GM23248 (cell line): ENCODE measurements around the gene TRIM3.

Source experiments
- EZH2 ChIP-seq: fragments of 200-600 bp; sonication (generic); IDR thresholded peaks from 2 replicates; pipeline ENCODE4 v1.6.1; 2018; ENCODE audit warnings: antibody characterized with exemption, mild to moderate bottlenecking; ENCODE audit not compliant: insufficient read depth, poor library complexity, severe bottlenecking
- EZH2phosphoT487 ChIP-seq: fragments of 200-600 bp; sonication (generic); IDR thresholded peaks from 2 replicates; pipeline ENCODE4 v1.6.1; 2018; ENCODE audit warnings: antibody characterized with exemption, moderate library complexity, mild to moderate bottlenecking, low read depth; ENCODE audit not compliant: insufficient read depth

DNA sequence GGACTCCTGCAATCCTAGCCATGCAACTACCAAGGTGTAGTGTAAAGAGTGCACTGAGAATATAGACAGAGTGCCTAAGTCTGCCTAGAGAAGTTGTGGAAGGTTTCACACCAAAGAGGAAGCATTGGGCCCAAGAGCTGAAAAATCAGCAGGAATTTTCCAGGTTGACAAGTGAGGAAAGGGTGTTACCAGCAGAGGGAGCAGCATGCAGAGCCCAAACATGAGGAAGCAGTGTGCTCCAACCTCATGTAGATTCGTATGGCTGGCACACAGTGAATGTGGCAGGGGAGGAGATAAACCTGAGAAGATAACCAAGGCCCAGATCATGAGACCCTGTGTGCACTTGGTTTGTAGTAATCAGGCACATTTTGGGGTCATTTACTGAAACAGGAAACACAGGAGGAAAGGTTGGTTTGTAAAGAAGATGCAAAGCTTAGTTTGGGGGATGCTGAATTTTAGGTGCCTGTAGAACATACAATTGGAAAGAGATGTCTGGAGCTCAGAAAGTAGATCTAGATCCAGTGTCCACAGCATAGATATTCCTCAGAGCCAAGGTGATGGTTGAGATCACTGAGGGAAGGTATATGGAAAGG, 34.7 kb downstream of the TRIM3 start:
- TF ChIP-seq EZH2 (no peak), EZH2phosphoT487 (no peak)
